ENCODE data around the gene SERPINA5.

The SERPINA5 gene

DNA sequence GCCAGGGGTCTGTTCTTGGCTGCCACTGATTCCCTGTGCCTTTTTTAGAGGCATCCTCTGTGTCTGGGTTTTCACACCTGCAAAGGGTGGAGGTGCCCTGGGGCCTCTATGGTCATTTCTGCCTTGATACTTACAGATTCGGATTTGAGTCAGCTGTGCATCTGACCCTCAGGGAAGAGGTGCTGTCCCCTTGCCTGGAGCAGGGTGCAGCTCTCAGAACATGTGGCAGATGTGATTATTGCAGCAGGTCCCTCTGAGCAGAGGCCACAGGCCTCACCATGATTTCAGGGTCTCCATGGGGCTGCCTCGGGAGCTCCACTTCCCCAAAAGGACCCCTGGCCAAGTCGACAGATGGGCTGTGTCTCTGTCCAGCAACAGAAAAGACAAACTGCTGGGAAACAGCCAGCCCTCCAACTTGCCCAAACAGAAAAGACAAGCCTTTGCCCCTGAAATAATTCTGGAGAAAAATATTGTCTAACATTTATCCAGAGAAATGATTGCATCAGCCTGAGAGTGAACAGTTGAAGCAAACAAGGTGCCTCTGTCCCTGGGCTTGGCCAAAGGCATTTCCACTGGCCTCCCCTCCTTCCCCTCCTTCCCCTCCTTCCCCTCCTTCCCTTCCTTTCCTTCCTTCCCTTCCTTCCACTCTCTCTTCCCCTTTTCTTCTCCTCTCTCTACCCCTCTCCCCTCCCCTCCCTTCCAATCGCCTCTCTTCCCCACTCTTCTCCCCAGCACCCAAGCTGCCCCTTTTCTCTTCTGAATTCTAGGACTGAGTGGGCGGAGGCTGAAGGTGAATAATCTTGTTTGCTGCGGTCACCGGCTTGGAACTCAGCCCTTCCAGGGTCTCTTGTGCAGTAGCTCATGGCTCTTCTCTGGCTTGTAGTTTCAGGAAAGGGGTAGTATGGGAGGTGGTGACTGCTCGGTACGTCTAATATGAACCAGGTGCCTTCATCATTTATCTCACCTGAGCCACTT is 31.6 kb downstream of the SERPINA5 start:
- no peak for DNase-seq (ENCODE audit: insufficient read length, low spot score)
- no peak for FAIRE-seq

DNA sequence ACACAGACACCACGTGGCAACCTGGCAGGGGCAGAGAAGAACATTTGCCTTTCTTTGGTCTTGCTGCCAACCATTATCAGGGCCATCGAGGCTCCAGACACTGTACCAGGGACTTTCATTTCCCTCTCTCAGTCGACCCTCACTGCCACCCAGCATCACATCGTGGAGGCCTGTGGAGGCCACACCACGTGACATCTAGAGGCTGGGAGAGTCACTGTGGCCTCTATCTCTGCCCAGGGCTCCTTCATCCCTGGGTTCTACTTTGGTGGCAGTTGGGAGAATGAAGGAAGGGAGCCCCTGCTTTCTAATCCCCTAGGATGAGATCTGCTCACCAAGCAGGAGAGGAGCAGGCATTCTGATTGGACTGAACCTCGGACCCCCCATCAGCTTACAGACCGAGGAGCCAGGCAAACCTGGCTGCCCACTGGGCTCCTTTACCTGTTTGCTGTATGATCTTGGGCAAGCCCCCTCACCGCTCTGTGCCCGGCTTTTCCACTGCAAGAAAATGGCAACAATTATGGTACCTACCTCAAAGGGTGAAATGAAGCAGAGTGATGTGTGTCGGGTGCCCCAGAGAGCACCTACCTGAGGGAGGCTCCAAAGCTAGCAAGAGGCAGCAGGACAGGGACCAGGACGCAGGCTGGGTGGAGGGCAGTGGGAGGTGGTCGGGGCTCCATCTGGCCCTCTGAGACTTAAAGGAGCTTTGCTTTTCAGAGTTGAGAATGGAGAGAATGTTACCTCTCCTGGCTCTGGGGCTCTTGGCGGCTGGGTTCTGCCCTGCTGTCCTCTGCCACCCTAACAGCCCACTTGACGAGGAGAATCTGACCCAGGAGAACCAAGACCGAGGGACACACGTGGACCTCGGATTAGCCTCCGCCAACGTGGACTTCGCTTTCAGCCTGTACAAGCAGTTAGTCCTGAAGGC is 32.8 kb downstream of the SERPINA5 start:
- no peak for DNase-seq (ENCODE audit: insufficient read length, low spot score)
- TF ChIP-seq, protein P1, sequence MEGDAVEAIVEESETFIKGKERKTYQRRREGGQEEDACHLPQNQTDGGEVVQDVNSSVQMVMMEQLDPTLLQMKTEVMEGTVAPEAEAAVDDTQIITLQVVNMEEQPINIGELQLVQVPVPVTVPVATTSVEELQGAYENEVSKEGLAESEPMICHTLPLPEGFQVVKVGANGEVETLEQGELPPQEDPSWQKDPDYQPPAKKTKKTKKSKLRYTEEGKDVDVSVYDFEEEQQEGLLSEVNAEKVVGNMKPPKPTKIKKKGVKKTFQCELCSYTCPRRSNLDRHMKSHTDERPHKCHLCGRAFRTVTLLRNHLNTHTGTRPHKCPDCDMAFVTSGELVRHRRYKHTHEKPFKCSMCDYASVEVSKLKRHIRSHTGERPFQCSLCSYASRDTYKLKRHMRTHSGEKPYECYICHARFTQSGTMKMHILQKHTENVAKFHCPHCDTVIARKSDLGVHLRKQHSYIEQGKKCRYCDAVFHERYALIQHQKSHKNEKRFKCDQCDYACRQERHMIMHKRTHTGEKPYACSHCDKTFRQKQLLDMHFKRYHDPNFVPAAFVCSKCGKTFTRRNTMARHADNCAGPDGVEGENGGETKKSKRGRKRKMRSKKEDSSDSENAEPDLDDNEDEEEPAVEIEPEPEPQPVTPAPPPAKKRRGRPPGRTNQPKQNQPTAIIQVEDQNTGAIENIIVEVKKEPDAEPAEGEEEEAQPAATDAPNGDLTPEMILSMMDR (IDR thresholded peaks at IDR 0.05; ENCODE audit: insufficient read depth, missing control alignments), result no peak
- no peak for FAIRE-seq

More for the DNA sequence above, 31.6 kb downstream of the SERPINA5 start:
- TF ChIP-seq, protein P1 (IDR thresholded peaks at IDR 0.05; ENCODE audit: insufficient read depth, missing control alignments), result no peak

DNA sequence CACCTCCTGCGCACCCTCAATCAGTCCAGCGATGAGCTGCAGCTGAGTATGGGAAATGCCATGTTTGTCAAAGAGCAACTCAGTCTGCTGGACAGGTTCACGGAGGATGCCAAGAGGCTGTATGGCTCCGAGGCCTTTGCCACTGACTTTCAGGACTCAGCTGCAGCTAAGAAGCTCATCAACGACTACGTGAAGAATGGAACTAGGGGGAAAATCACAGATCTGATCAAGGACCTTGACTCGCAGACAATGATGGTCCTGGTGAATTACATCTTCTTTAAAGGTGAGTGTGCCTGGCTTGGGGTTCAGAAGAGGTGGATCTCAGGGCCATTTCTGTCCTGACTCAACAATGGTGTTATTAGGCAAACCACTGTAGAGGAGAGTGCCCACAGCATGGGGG is 33.6 kb downstream of the SERPINA5 start:
- TF ChIP-seq, protein P1 (IDR thresholded peaks at IDR 0.05; ENCODE audit: insufficient read depth, missing control alignments), result no peak
- no peak for FAIRE-seq

DNA sequence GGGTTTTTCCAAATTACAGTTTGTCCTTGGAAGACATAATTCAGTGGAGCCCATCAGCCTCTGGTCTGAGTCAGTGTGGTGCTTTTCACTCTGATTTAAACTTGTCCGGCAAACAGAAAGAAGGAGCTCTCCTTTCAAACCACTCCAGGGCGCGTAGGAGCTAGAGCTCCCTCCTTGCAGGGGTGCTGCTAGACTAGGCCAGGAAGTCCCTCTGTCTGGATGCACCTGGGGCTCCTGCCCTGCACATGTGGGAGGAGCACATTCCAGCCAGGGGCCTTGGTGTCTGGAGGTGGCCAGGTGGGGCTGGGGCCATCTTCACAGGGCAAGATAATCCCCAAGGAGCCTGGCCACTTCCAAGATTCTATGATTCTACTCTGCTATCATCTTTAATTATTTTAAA is 34.0 kb downstream of the SERPINA5 start:
- DNase-seq (ENCODE audit: insufficient read length, low spot score) (no peak), FAIRE-seq (no peak)
- TF ChIP-seq, protein P1 (IDR thresholded peaks at IDR 0.05; ENCODE audit: insufficient read depth, missing control alignments), result no peak

More for the DNA sequence above, 33.6 kb downstream of the SERPINA5 start:
- no peak for DNase-seq (ENCODE audit: insufficient read length, low spot score)

DNA sequence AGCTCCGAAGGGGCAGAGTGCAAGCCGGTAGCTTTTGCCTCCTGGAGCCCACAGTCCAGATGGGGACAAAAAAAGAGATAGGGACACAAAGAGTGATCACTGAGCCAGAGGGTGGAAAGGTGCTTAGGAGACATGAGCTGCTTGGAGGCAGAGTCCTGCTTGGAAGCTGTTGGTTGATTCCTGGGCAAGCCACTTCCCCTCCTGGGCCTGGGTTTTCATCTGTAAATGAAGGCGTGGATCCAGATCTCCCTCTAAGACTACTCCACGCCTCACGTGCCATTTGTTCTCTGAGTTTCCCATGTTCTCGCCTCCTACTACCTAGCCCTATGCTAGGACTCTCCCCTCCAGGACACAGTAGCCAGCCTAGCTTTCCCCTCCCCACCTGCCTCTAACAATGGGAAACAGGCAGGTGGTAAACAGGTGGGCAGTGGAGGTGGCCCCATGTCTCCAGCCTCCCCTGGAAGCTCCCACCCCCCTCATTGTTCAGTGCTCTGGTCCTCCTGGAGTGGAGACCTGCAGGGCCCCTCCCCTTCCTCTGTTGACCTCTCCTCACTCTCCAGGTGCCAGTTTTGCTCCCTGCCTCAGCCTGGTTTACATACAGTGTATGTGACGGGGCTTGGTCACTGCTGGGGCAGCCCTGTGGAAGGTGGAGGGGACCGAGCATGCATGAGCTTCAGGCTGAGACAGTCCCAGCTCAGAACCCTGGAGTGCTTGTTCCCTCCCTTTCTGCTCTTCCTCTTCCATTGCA is 34.8 kb downstream of the SERPINA5 start:
- DNase-seq (ENCODE audit: insufficient read length, low spot score) (no peak), FAIRE-seq (no peak)
- TF ChIP-seq, protein P1 (IDR thresholded peaks at IDR 0.05; ENCODE audit: insufficient read depth, missing control alignments), result no peak

DNA sequence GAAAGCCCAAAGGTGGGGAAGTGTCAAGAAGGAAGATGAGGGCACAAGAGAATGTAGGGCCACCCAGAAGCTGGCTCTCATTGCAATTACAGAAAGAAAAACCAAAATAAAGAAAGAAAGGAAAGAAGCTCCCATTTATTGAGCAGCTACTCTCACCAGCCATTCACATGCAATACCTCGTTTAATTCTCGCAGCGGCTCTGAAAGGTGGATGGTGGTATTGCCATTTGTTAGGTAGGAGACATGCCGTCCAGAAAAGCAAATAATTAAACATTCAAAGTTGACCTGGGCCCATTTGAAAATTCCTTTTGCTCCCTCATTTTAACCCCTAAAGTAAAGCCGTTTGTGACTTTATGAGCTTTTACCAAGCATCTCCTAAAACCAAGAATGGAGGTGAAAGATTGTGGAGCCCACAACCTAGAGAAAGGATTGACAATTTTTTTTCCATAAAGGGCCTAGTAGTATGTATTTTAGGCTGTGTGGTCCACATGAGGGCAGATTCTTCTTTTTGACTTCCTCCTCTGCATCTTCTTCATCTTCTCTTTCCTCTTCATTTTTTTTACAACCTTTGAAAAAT is 36.2 kb downstream of the SERPINA5 start:
- FAIRE-seq, result no peak
- DNase-seq (ENCODE audit: insufficient read length, low spot score), result no peak
- TF ChIP-seq, protein P1 (IDR thresholded peaks at IDR 0.05; ENCODE audit: insufficient read depth, missing control alignments), result no peak

Measured in D721Med (cell line).